ENCODE measurements around the gene AK2. TPM values are rescaled to one million over a fixed set of nuclear protein-coding genes. Genes with fewer than 3 reads are reported as not detected.

AK2 gene
- polyA plus RNA-seq, 3 donors = 68.8 to 180 (median 162) TPM

GRCh38 chr1:33004613-33005012 is 32.1 kb downstream of the AK2 start:
- peaks cover 4% of the 10 kb centered on the region for H4K20me1 ChIP-seq (ENCODE audit: insufficient read depth, low read length)
- Mint-ChIP-seq H3K4me1 (peaks cover 37% of the 10 kb centered on the region), H3K9me3 (no peaks in the 10 kb centered on the region), H3K36me3 (peaks cover 40 to 54% of the 10 kb centered on the region in 2 donors), H3K27me3 (ENCODE audit: low read depth in 3 of 3) (no peaks in the 10 kb centered on the region), H3K4me3 (no peak overlapping the region), H3K27ac (peak overlapping the region in 1 of 7 donors; percentile 16)
- H3K79me2 ChIP-seq (ENCODE audit: insufficient read depth, low read length) = peaks cover 9% of the 10 kb centered on the region
- WGBS (ENCODE audit: insufficient coverage) = no CpG with 5 or more reads among the region's 2 CpGs
- no peak for TF ChIP-seq CTCF (IDR thresholded peaks at IDR 0.05)
- peaks cover 15 to 49% of the 10 kb centered on the region in 2 donors for H3K36me3 ChIP-seq (replicated peaks in 1 of 2; ENCODE audit: control insufficient read depth in 1 of 2, insufficient read depth in 2 of 2, low read length in 2 of 2)
- H3K27me3 ChIP-seq (ENCODE audit: control insufficient read depth in 2 of 2, insufficient read depth in 2 of 2, low read length in 2 of 2) = no peaks in the 10 kb centered on the region
- no peak overlapping the region for H3K4me3 ChIP-seq (replicated peaks in 1 of 3; ENCODE audit: low read depth in 2 of 3, low read length in 3 of 3)
- H3K9me3 ChIP-seq (replicated peaks in 1 of 2; ENCODE audit: control insufficient read depth in 1 of 2, insufficient read depth in 1 of 2, low read length in 2 of 2) = no peaks in the 10 kb centered on the region
- H3K4me2 ChIP-seq (replicated peaks; ENCODE audit: extremely low read depth, low read length, poor library complexity, severe bottlenecking) = no peak overlapping the region
- peak in 1 of 3 donors; percentile 49 for DNase-seq
- H3K27ac ChIP-seq (ENCODE audit: low read depth in 1 of 2, low read length in 2 of 2) = no peak overlapping the region
- H3K4me1 ChIP-seq (ENCODE audit: control insufficient read depth in 1 of 2, insufficient read depth in 2 of 2, low read length in 2 of 2) = peaks cover 0 to 5% of the 10 kb centered on the region in 2 donors
- intact Hi-C loops (cut with micrococcal nuclease) = loop anchor here (5.0 to 10.0 kb wide), 4 partner anchors 37 to 72 kb away; partner anchors contain the start of gene RNF19B (in 1 of the 2)
- H3K9ac ChIP-seq (ENCODE audit: insufficient read depth, low read length, poor library complexity, severe bottlenecking) = no peak overlapping the region
- no peak overlapping the region for H2AFZ ChIP-seq (ENCODE audit: insufficient read depth, low read depth, low read length, poor library complexity, severe bottlenecking)

GRCh38 chr1:33003657-33004056 is 33.0 kb downstream of the AK2 start:
- TF ChIP-seq CTCF (IDR thresholded peaks at IDR 0.05) = no peak
- Mint-ChIP-seq H3K4me1 (peaks cover 43% of the 10 kb centered on the region), H3K27ac (no peak overlapping the region), H3K9me3 (no peaks in the 10 kb centered on the region), H3K36me3 (peaks cover 35 to 45% of the 10 kb centered on the region in 2 donors), H3K27me3 (ENCODE audit: low read depth in 3 of 3) (no peaks in the 10 kb centered on the region), H3K4me3 (no peak overlapping the region)
- Histone ChIP-seq H3K36me3 (replicated peaks in 1 of 2; ENCODE audit: control insufficient read depth in 1 of 2, insufficient read depth in 2 of 2, low read length in 2 of 2) (peaks cover 7 to 39% of the 10 kb centered on the region in 2 donors), H4K20me1 (ENCODE audit: insufficient read depth, low read length) (no peaks in the 10 kb centered on the region), H3K27ac (ENCODE audit: low read depth in 1 of 2, low read length in 2 of 2) (peak overlapping the region in 1 of 2 donors; percentile 1), H3K27me3 (ENCODE audit: control insufficient read depth in 2 of 2, insufficient read depth in 2 of 2, low read length in 2 of 2) (no peaks in the 10 kb centered on the region), H3K4me1 (ENCODE audit: control insufficient read depth in 1 of 2, insufficient read depth in 2 of 2, low read length in 2 of 2) (peaks cover 9 to 12% of the 10 kb centered on the region in 2 donors), H3K79me2 (ENCODE audit: insufficient read depth, low read length) (peaks cover 10% of the 10 kb centered on the region), H2AFZ (ENCODE audit: insufficient read depth, low read depth, low read length, poor library complexity, severe bottlenecking) (no peak overlapping the region), H3K4me3 (replicated peaks in 1 of 3; ENCODE audit: low read depth in 2 of 3, low read length in 3 of 3) (no peak overlapping the region), H3K9ac (ENCODE audit: insufficient read depth, low read length, poor library complexity, severe bottlenecking) (no peak overlapping the region), H3K4me2 (replicated peaks; ENCODE audit: extremely low read depth, low read length, poor library complexity, severe bottlenecking) (no peak overlapping the region), H3K9me3 (replicated peaks in 1 of 2; ENCODE audit: control insufficient read depth in 1 of 2, insufficient read depth in 1 of 2, low read length in 2 of 2) (no peaks in the 10 kb centered on the region)
- intact Hi-C loops (cut with micrococcal nuclease) = loop anchor here in 1 of 2 donors (10.0 kb wide), 1 partner anchor 51 kb away; no protein-coding TSS in a partner anchor
- WGBS (ENCODE audit: insufficient coverage) = 100% methylated on average over 1 of the region's 4 CpGs
- no peak for DNase-seq

Data from CD14-positive monocyte (primary cell).